IMR-90 (cell line): ENCODE measurements around the gene CLCF1. TPM values are rescaled to one million over a fixed set of nuclear protein-coding genes. Genes with fewer than 3 reads are reported as not detected.

Experiments used
- ATAC-seq: fragments of 200-7000 bp; cut with Tn5 transposase; 2 replicates; pipeline ENCODE4 v1.9.1; 2020; ENCODE audit warnings: low read depth, mild to moderate bottlenecking, moderate library complexity
- BruUV-seq: library from RNA; stranded (reverse); fragments of 400-500 nt; replicated peaks from 2 replicates; lab custom pipeline; 2021; lab: Mats Ljungman, UMichigan
- CTCF ChIA-PET: fragments of 300-600 bp; formaldehyde crosslinking; extraction: SDS; loops from one replicate; lab custom pipeline; 2021; ENCODE audit warnings: antibody characterized with exemption; lab: Yijun Ruan, JAX
- POLR2A ChIA-PET: fragments of 300-600 bp; sonication (Branson Sonifier 250); formaldehyde crosslinking; loops from one replicate; lab custom pipeline; 2022; ENCODE audit warnings: antibody characterized with exemption; ENCODE audit not compliant: unreplicated experiment; lab: Charles Lee
- DNase-seq: peaks from one replicate; pipeline ENCODE4 v3.0.0; 2013
- H2AFZ ChIP-seq: replicated peaks from 2 replicates; pipeline ENCODE3; 2013; ENCODE audit warnings: low read length, mild to moderate bottlenecking; ENCODE audit not compliant: poor library complexity
- H2AK5ac ChIP-seq: 2 replicates; pipeline ENCODE4 v1.6.1; 2013; ENCODE audit warnings: low read depth, low read length, inconsistent platforms
- H2AK9ac ChIP-seq: replicated peaks from 2 replicates; pipeline ENCODE3; 2013; ENCODE audit warnings: mild to moderate bottlenecking, low read depth, low read length, moderate library complexity; ENCODE audit not compliant: poor library complexity
- H2BK120ac ChIP-seq: 2 replicates; pipeline ENCODE4 v1.6.1; 2013; ENCODE audit warnings: low read depth, low read length, inconsistent platforms
- H2BK15ac ChIP-seq: 3 replicates; pipeline ENCODE4 v1.6.1; 2013; ENCODE audit warnings: low read depth, low read length, inconsistent platforms
- H2BK20ac ChIP-seq: 2 replicates; pipeline ENCODE4 v1.6.1; 2013; ENCODE audit warnings: low read depth, mild to moderate bottlenecking, inconsistent platforms, low read length, moderate library complexity
- H2BK5ac ChIP-seq: 2 replicates; pipeline ENCODE4 v1.6.1; 2013; ENCODE audit warnings: mild to moderate bottlenecking, low read depth, low read length, inconsistent platforms; ENCODE audit not compliant: poor library complexity, severe bottlenecking
- H3K14ac ChIP-seq: replicated peaks from 2 replicates; pipeline ENCODE4 v1.6.1; 2013; ENCODE audit warnings: low read depth, low read length, inconsistent platforms
- H3K18ac ChIP-seq: 2 replicates; pipeline ENCODE4 v1.6.1; 2013; ENCODE audit warnings: low read depth, low read length, control low read depth
- H3K23ac ChIP-seq: 2 replicates; pipeline ENCODE4 v1.6.1; 2013; ENCODE audit warnings: low read depth, low read length, inconsistent platforms
- H3K27ac ChIP-seq: 2 replicates; pipeline ENCODE4 v1.5.1; 2013; ENCODE audit warnings: mild to moderate bottlenecking, control low read depth, low read length; ENCODE audit not compliant: insufficient read depth
- H3K27me3 ChIP-seq: 2 replicates; pipeline ENCODE4 v1.6.1; 2013; ENCODE audit warnings: low read length; ENCODE audit not compliant: control insufficient read depth, insufficient read depth
- H3K36me3 ChIP-seq: 2 replicates; pipeline ENCODE4 v1.6.1; 2013; ENCODE audit warnings: low read length, mixed read lengths; ENCODE audit not compliant: control insufficient read depth, insufficient read depth
- H3K4ac ChIP-seq: 2 replicates; pipeline ENCODE4 v1.6.1; 2013; ENCODE audit warnings: low read depth, low read length, inconsistent platforms
- H3K4me1 ChIP-seq: 2 replicates; pipeline ENCODE4 v1.6.1; 2013; ENCODE audit warnings: low read length, mixed read lengths; ENCODE audit not compliant: control insufficient read depth, insufficient read depth
- H3K4me2 ChIP-seq: 2 replicates; pipeline ENCODE4 v1.6.1; 2013; ENCODE audit warnings: low read depth, mild to moderate bottlenecking, control low read depth, low read length, moderate library complexity
- H3K4me3 ChIP-seq: 2 replicates; pipeline ENCODE4 v1.5.1; 2013; ENCODE audit warnings: low read depth, mild to moderate bottlenecking, control low read depth, low read length, moderate library complexity; ENCODE audit not compliant: insufficient read depth
- H3K56ac ChIP-seq: 2 replicates; pipeline ENCODE4 v1.6.1; 2013; ENCODE audit warnings: low read length, inconsistent platforms; ENCODE audit not compliant: insufficient read depth; ENCODE audit errors: extremely low read depth
- H3K79me1 ChIP-seq, 2 experiments: 2 replicates each; pipeline ENCODE4 v1.6.1; 2013; ENCODE audit warnings: low read length in 2 of 2, inconsistent platforms in 1 of 2, low read depth in 1 of 2
- H3K9ac ChIP-seq: 2 replicates; pipeline ENCODE4 v1.6.1; 2013; ENCODE audit warnings: low read depth, low read length, control low read depth
- H3K9me1 ChIP-seq: 2 replicates; pipeline ENCODE4 v1.6.1; 2013; ENCODE audit warnings: low read length, inconsistent platforms; ENCODE audit not compliant: insufficient read depth
- H3K9me3 ChIP-seq: 2 replicates; pipeline ENCODE4 v1.6.1; 2013; ENCODE audit warnings: low read length; ENCODE audit not compliant: control insufficient read depth, insufficient read depth
- H4K20me1 ChIP-seq: 2 replicates; pipeline ENCODE4 v1.6.1; 2013; ENCODE audit warnings: low read length, inconsistent platforms; ENCODE audit not compliant: insufficient read depth
- H4K5ac ChIP-seq: 2 replicates; pipeline ENCODE4 v1.6.1; 2013; ENCODE audit warnings: mild to moderate bottlenecking, low read depth, low read length, control low read depth
- H4K8ac ChIP-seq, 2 experiments: 2 replicates each; pipeline ENCODE4 v1.6.1; 2013; ENCODE audit warnings: low read depth in 2 of 2, low read length in 2 of 2, control low read depth in 1 of 2, inconsistent platforms in 1 of 2
- H4K91ac ChIP-seq: 2 replicates; pipeline ENCODE4 v1.6.1; 2013; ENCODE audit warnings: low read depth, low read length, inconsistent platforms; ENCODE audit not compliant: insufficient read depth
- CEBPB ChIP-seq: IDR thresholded peaks from 2 replicates; pipeline ENCODE4 v1.6.1; 2012; ENCODE audit warnings: low read depth, low read length, improper control_type of control experiment
- FOS ChIP-seq: fragments of 150-350 bp; IDR thresholded peaks from 2 replicates; pipeline ENCODE4 v1.6.1; 2016; ENCODE audit warnings: low read depth, low read length
- MAFK ChIP-seq: IDR thresholded peaks from 2 replicates; pipeline ENCODE4 v1.6.1; 2012; ENCODE audit warnings: low read depth, low read length, improper control_type of control experiment
- MAZ ChIP-seq: IDR thresholded peaks from 2 replicates; pipeline ENCODE4 v1.6.1; 2012; ENCODE audit warnings: low read depth, mild to moderate bottlenecking, low read length, improper control_type of control experiment, moderate library complexity, borderline replicate concordance
- MXI1 ChIP-seq: IDR thresholded peaks from 2 replicates; pipeline ENCODE4 v1.6.1; 2012; ENCODE audit warnings: low read depth, mild to moderate bottlenecking, low read length, moderate library complexity, borderline replicate concordance
- NFE2L2 ChIP-seq: fragments of 150-350 bp; IDR thresholded peaks from 2 replicates; pipeline ENCODE4 v1.6.1; 2016; ENCODE audit warnings: low read depth, mild to moderate bottlenecking, low read length
- POLR2A ChIP-seq: IDR thresholded peaks from 2 replicates; pipeline ENCODE4 v1.6.1; 2012; ENCODE audit warnings: mild to moderate bottlenecking, low read depth, low read length
- RCOR1 ChIP-seq: IDR thresholded peaks from 2 replicates; pipeline ENCODE4 v1.6.1; 2012; ENCODE audit warnings: mild to moderate bottlenecking, low read length, improper control_type of control experiment; ENCODE audit not compliant: insufficient replicate concordance
- RFX5 ChIP-seq: IDR thresholded peaks from 2 replicates; pipeline ENCODE4 v1.8.0; 2012; ENCODE audit warnings: low read depth, mild to moderate bottlenecking, low read length, moderate library complexity
- SMC3 ChIP-seq: fragments of 150-350 bp; IDR thresholded peaks from 2 replicates; pipeline ENCODE4 v1.6.1; 2016; ENCODE audit warnings: low read depth, mild to moderate bottlenecking, antibody characterized with exemption, low read length, moderate library complexity
- WGBS, 2 experiments: methylation state at CpG; one replicate each; pipeline versions ENCODE4 v1.1.5 to v1.1.7; 2013; ENCODE audit warnings: missing lambda C conversion rate in 2 of 2; ENCODE audit not compliant: insufficient read length in 1 of 2; ENCODE audit errors: extremely low coverage in 2 of 2; 5-methylcytosine and 5-hydroxymethylcytosine counted together
- dilution Hi-C: fragments of 300-500 bp; cut with HindIII; formaldehyde crosslinking; loops from one replicate; pipeline ENCODE4 v1.14.3; 2018; ENCODE audit warnings: low sequenced_read_pairs; ENCODE audit not compliant: unreplicated experiment
- in situ Hi-C: fragments of 300-500 bp; cut with MboI; formaldehyde crosslinking; loops from 3 replicates; pipeline ENCODE4 v1.14.3; 2019; ENCODE audit warnings: low sequenced_read_pairs, inconsistent platforms, mixed read lengths
- intact Hi-C: fragments of 100-400 bp; cut with micrococcal nuclease; formaldehyde crosslinking; loops from 2 replicates; pipeline ENCODE4 v1.10.0; 2022
- polyA plus RNA-seq, 3 experiments: library from polyadenylated mRNA; depleted of rRNA; stranded (reverse); fragments of >200 nt; gene quantifications; 2 replicates each; pipeline ENCODE4 v1.2.3, GENCODE V29; 2012; ENCODE audit warnings: low replicate concordance in 1 of 3
- total RNA-seq: library from RNA; depleted of rRNA; stranded (reverse); fragments of >200 nt; gene quantifications from 2 replicates; pipeline ENCODE4 v1.2.3, GENCODE V29; 2012
- TF ChIP-seq, protein P1 (sequence below): fragments of 150-350 bp; IDR thresholded peaks from 2 replicates; pipeline ENCODE4 v1.6.1; 2016; ENCODE audit warnings: low read depth, mild to moderate bottlenecking, low read length, moderate library complexity, borderline replicate concordance
- TF ChIP-seq, protein P2 (sequence below): conservative IDR thresholded peaks from 2 replicates; pipeline ENCODE4 v1.5.1; 2012; ENCODE audit warnings: mild to moderate bottlenecking, low read depth, low read length, improper control_type of control experiment

Gene CLCF1
- total and polyA plus RNA-seq, 2 of the 4 experiments (the other 2 are of a cell fraction), result 5.6 to 27.8 TPM

GRCh38 chr11:67356864-67357561, 16.4 kb downstream of the CLCF1 start (continued):
- no peak for TF ChIP-seq NFE2L2
- TF ChIP-seq CEBPB, result no peak

DNA sequence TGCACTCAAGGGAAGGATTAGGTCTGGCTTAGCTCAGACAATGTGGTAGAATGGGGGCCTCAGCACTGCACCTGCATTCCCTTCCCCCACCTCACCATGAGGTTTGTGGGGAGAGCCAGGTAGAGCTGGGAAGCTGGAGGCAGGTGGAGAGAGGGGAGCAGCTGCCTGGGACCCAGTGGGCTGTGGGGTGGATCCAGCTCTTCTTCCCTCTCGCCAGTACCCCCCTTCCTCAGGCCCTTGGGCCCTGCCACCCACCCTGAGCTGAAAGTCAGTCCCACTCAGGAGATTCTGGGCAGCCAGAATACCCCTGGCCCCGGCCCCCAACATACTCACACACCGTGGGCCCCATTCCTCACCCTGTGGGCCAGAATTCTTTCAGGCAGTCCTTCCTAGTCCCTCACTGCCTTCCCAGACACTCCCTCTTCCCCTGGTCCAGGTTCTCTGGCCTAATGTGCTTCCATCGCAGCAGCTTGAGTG, 17.0 kb downstream of the CLCF1 start:
- in situ Hi-C loops (no loop called here), intact Hi-C loops (loop anchor here (2.0 kb wide), 1 partner anchor 14 kb away; no protein-coding TSS in a partner anchor), dilution Hi-C loops (no loop called here)
- no peak overlapping the region for H3K4me2 ChIP-seq
- H3K56ac ChIP-seq, result no peak overlapping the region
- ChIA-PET CTCF (interaction anchor here (0.6 to 10.1 kb wide), 4 partner anchors 14 to 912 kb away, joined by 3 to 128 read pairs (median 8); no protein-coding TSS in a partner anchor), POLR2A (no interaction called here)
- no peak overlapping the region for H3K4me3 ChIP-seq
- peaks cover 3% of the 10 kb centered on the region; the same call in 1 of the 2 replicates for H4K20me1 ChIP-seq
- H2AK9ac ChIP-seq, result peak overlapping the region; percentile 80
- peaks cover 11 to 51% of the 10 kb centered on the region in 2 experiments; a peak in 3 of 4 replicates for H3K79me1 ChIP-seq
- TF ChIP-seq, protein P1, sequence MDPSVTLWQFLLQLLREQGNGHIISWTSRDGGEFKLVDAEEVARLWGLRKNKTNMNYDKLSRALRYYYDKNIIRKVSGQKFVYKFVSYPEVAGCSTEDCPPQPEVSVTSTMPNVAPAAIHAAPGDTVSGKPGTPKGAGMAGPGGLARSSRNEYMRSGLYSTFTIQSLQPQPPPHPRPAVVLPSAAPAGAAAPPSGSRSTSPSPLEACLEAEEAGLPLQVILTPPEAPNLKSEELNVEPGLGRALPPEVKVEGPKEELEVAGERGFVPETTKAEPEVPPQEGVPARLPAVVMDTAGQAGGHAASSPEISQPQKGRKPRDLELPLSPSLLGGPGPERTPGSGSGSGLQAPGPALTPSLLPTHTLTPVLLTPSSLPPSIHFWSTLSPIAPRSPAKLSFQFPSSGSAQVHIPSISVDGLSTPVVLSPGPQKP, result no peak
- TF ChIP-seq RFX5, result no peak
- no peak for TF ChIP-seq FOS
- no peak for TF ChIP-seq POLR2A
- no peak for TF ChIP-seq MAFK
- TF ChIP-seq, protein P2, sequence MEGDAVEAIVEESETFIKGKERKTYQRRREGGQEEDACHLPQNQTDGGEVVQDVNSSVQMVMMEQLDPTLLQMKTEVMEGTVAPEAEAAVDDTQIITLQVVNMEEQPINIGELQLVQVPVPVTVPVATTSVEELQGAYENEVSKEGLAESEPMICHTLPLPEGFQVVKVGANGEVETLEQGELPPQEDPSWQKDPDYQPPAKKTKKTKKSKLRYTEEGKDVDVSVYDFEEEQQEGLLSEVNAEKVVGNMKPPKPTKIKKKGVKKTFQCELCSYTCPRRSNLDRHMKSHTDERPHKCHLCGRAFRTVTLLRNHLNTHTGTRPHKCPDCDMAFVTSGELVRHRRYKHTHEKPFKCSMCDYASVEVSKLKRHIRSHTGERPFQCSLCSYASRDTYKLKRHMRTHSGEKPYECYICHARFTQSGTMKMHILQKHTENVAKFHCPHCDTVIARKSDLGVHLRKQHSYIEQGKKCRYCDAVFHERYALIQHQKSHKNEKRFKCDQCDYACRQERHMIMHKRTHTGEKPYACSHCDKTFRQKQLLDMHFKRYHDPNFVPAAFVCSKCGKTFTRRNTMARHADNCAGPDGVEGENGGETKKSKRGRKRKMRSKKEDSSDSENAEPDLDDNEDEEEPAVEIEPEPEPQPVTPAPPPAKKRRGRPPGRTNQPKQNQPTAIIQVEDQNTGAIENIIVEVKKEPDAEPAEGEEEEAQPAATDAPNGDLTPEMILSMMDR, result no peak
- TF ChIP-seq SMC3, result no peak
- TF ChIP-seq CEBPB, result no peak
- TF ChIP-seq MAZ, result no peak
- no peak for TF ChIP-seq RCOR1
- TF ChIP-seq NFE2L2, result no peak
- TF ChIP-seq MXI1, result no peak
- H3K9ac ChIP-seq, result peak overlapping the region; percentile 21; the same call in 1 of the 2 replicates
- H3K4ac ChIP-seq, result peak overlapping the region; percentile 99
- H3K27ac ChIP-seq, result peak overlapping the region; percentile 87
- H3K23ac ChIP-seq, result peak overlapping the region; percentile 34; the same call in 1 of the 2 replicates
- no peaks in the 10 kb centered on the region for H3K27me3 ChIP-seq
- H2AFZ ChIP-seq, result peak overlapping the region; percentile 75
- H4K8ac ChIP-seq, result peak overlapping the region; percentile 77 to 84; a peak in 3 of 4 replicates
- no CpG with 5 or more reads among the region's 4 CpGs for WGBS, 2 experiments
- H4K91ac ChIP-seq, result peak overlapping the region; percentile 79
- H3K9me1 ChIP-seq, result peaks cover 21% of the 10 kb centered on the region
- peak overlapping the region; percentile 59; the same call in 1 of the 2 replicates for H3K14ac ChIP-seq
- peaks cover 40% of the 10 kb centered on the region for H3K4me1 ChIP-seq
- no peak for DNase-seq
- H2BK15ac ChIP-seq, result peak overlapping the region; percentile 81; the same call in 1 of the 3 replicates
- H3K18ac ChIP-seq, result no peak overlapping the region
- BruUV-seq, result no TSS peak
- H3K36me3 ChIP-seq, result peaks cover 3% of the 10 kb centered on the region; the same call in 1 of the 2 replicates
- peak overlapping the region; percentile 42 for H2BK5ac ChIP-seq
- H2AK5ac ChIP-seq, result peak overlapping the region; percentile 99
- no peak for ATAC-seq
- H2BK120ac ChIP-seq, result peak overlapping the region; percentile 69
- H3K9me3 ChIP-seq, result no peaks in the 10 kb centered on the region
- H4K5ac ChIP-seq, result no peak overlapping the region
- peak overlapping the region; percentile 81 for H2BK20ac ChIP-seq
